B cell (primary cell): ENCODE results near the gene RNASE8. TPM values are rescaled to one million over a fixed set of nuclear protein-coding genes. Genes with fewer than 3 reads are reported as not detected.

Source experiments
- ATAC-seq: fragments of 200-7000 bp; cut with Tn5 transposase; one replicate; pipeline ENCODE4 v1.10.0; 2021; ENCODE audit warnings: low read depth, mild to moderate bottlenecking, moderate number of reproducible peaks, moderate library complexity
- CTCF ChIA-PET: fragments of 350-600 bp; sonication (Branson Sonifier 250); formaldehyde crosslinking; loops from one replicate; lab custom pipeline; 2021; ENCODE audit warnings: antibody characterized with exemption, inconsistent platforms; lab: Charles Lee
- POLR2A ChIA-PET: fragments of 350-600 bp; sonication (Branson Sonifier 250); formaldehyde crosslinking; loops from one replicate; lab custom pipeline; 2021; ENCODE audit warnings: antibody characterized with exemption; lab: Charles Lee
- DNase-seq: peaks from one replicate; pipeline ENCODE4 v3.0.0; 2013
- H2AFZ ChIP-seq: 2 replicates; pipeline ENCODE4 v1.6.1; 2012; ENCODE audit warnings: mild to moderate bottlenecking, low read depth, low read length; ENCODE audit not compliant: insufficient read depth, poor library complexity, severe bottlenecking
- H3K27ac ChIP-seq, 2 donors: 1 replicate in 1 of 2; 2 replicates in 1 of 2; pipeline ENCODE4 v1.5.1; 2012 to 2013; ENCODE audit warnings: low read length in 2 of 2, mild to moderate bottlenecking in 2 of 2, moderate library complexity in 1 of 2
- H3K27me3 ChIP-seq, 4 experiments: fragments of 200-600 bp in 1 of 4; sonication (generic) in 1 of 4; replicated peaks in 1 of 4; 1 replicate in 2 of 4; 2 replicates in 2 of 4; pipeline versions ENCODE4 v1.6.1 to v1.7.0; 2013 to 2016; ENCODE audit warnings: low read length in 3 of 4, mild to moderate bottlenecking in 2 of 4, mixed read lengths in 1 of 4, moderate library complexity in 1 of 4; ENCODE audit not compliant: insufficient read depth in 4 of 4, control insufficient read depth in 3 of 4; ENCODE audit errors: control extremely low read depth in 1 of 4
- H3K36me3 ChIP-seq, 2 experiments: replicated peaks in 1 of 2; 1 replicate in 1 of 2; 2 replicates in 1 of 2; pipeline versions ENCODE4 v1.6.1 to v1.7.1; 2013; ENCODE audit warnings: low read length in 1 of 2; ENCODE audit not compliant: insufficient read depth in 2 of 2, control insufficient read depth in 1 of 2; ENCODE audit errors: control extremely low read depth in 1 of 2, extremely low read depth in 1 of 2
- H3K4me1 ChIP-seq, 2 donors: fragments of 200-600 bp in 1 of 2; sonication (generic) in 1 of 2; 1 replicate in 1 of 2; 2 replicates in 1 of 2; pipeline versions ENCODE4 v1.5.1 to v1.6.1; 2013 to 2017; ENCODE audit warnings: low read length in 2 of 2; ENCODE audit not compliant: control insufficient read depth in 2 of 2, insufficient read depth in 2 of 2
- H3K4me2 ChIP-seq: replicated peaks from 2 replicates; pipeline ENCODE3; 2012; ENCODE audit warnings: mild to moderate bottlenecking, low read depth, low read length; ENCODE audit not compliant: poor library complexity, severe bottlenecking
- H3K4me3 ChIP-seq, 5 experiments: fragments of 200-600 bp in 1 of 5; sonication (generic) in 1 of 5; 1 replicate in 3 of 5; 2 replicates in 2 of 5; pipeline versions ENCODE4 v1.5.1 to v1.7.0; 2011 to 2016; ENCODE audit warnings: low read length in 4 of 5, mild to moderate bottlenecking in 4 of 5, low read depth in 2 of 5, control low read depth in 1 of 5, moderate library complexity in 1 of 5; ENCODE audit not compliant: insufficient read depth in 1 of 5; ENCODE audit errors: control extremely low read depth in 1 of 5, extremely low read depth in 1 of 5
- H3K79me2 ChIP-seq: fragments of 200-600 bp; sonication (generic); one replicate; pipeline ENCODE4 v1.6.0; 2016; ENCODE audit warnings: low read length; ENCODE audit not compliant: control insufficient read depth, insufficient read depth
- H3K9ac ChIP-seq: fragments of 200-600 bp; sonication (generic); 2 replicates; pipeline ENCODE4 v1.6.1; 2017; ENCODE audit warnings: mild to moderate bottlenecking, low read length, moderate library complexity
- H3K9me3 ChIP-seq, 3 donors: one replicate each; pipeline versions ENCODE4 v1.6.1 to v1.7.1; 2013; ENCODE audit warnings: low read length in 2 of 3; ENCODE audit not compliant: control insufficient read depth in 2 of 3, insufficient read depth in 1 of 3; ENCODE audit errors: control extremely low read depth in 1 of 3
- H4K20me1 ChIP-seq: 2 replicates; pipeline ENCODE4 v1.6.0; 2012; ENCODE audit warnings: mild to moderate bottlenecking, low read length; ENCODE audit not compliant: insufficient read depth, control insufficient read depth, poor library complexity, severe bottlenecking
- H3K27ac Mint-ChIP-seq: one replicate; pipeline ENCODE4 v1.8.0; 2021; ENCODE audit warnings: mixed read lengths
- H3K27me3 Mint-ChIP-seq: one replicate; pipeline ENCODE4 v1.8.0; 2021; ENCODE audit warnings: mixed read lengths
- H3K4me1 Mint-ChIP-seq: one replicate; pipeline ENCODE4 v1.8.0; 2021; ENCODE audit warnings: mixed read lengths
- H3K4me3 Mint-ChIP-seq: one replicate; pipeline ENCODE4 v1.8.0; 2021; ENCODE audit warnings: mixed read lengths
- H3K9me3 Mint-ChIP-seq: one replicate; pipeline ENCODE4 v1.8.0; 2022; ENCODE audit warnings: mixed read lengths; ENCODE audit not compliant: insufficient read depth
- CTCF ChIP-seq: fragments of 200-600 bp; IDR thresholded peaks from one replicate; pipeline ENCODE4 v1.8.0; 2022; ENCODE audit warnings: antibody characterized with exemption, mild to moderate bottlenecking
- EZH2 ChIP-seq: IDR thresholded peaks from 2 replicates; pipeline ENCODE4 v1.6.1; 2012; ENCODE audit warnings: borderline replicate concordance, low read depth, mild to moderate bottlenecking, moderate library complexity, low read length; ENCODE audit not compliant: insufficient read depth, poor library complexity, severe bottlenecking
- WGBS: methylation state at CpG from one replicate; pipeline ENCODE4 v1.1.5; 2013; ENCODE audit warnings: missing lambda C conversion rate; ENCODE audit not compliant: insufficient coverage; 5-methylcytosine and 5-hydroxymethylcytosine counted together
- intact Hi-C: fragments of 100-400 bp; cut with micrococcal nuclease; formaldehyde crosslinking; loops from one replicate; pipeline ENCODE4 v1.10.0; 2022
- polyA plus RNA-seq: library from polyadenylated mRNA; depleted of rRNA; stranded (reverse); fragments of >200 nt; gene quantifications from 2 replicates; pipeline ENCODE4 v1.2.3, GENCODE V29; 2012
- total RNA-seq, 2 donors: library from RNA; stranded (reverse); fragments of 120-200 nt in 1 of 2; gene quantifications; 1 replicate in 1 of 2; 2 replicates in 1 of 2; pipeline versions ENCODE4 v1.2.3 to v1.2.4, GENCODE V29; 2013 to 2022

RNASE8 gene
- total and polyA plus RNA-seq, 2 donors (not counting 1 experiment from before 2014, with no cell fraction given) = not detected

DNA sequence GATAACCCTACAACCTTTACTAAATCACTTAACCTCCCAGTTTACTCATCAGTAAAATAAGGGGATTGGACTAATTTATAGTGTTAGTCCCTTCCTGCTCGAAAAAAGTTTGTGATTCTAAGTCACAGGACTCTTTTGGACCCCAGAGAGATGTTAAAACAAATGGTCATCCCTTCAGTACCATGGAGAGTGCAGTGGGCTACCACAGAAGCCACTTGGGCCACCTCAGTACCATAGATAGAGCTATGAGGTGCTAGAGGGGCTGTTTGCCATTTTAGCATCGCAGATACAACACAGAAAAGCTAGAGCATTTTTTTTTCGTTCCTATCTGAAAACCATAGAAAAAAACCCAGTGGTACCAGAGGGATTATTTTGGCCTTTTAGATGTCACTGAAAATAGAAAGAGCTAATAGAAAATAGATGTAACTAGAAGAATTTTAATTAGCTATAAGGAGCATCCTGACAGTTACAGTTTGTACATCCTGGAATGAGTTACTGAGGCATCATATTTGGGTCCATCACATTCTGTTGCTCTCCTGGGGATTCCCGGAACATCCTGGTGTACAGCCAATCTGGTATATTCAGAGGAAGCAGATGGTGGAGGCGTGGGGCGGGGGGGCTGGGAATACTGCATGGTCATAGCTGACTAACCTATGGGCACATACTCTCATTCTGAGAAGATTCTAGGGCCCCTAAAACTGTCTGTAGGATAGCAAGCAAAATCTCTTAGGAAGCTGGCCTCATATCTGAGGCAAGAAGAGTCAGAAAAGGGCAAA lies 38.0 kb downstream of the RNASE8 start:
- WGBS = 100% methylated on average over 2 of the region's 6 CpGs
- Mint-ChIP-seq H3K4me1 (peaks cover 18% of the 10 kb centered on the region), H3K4me3 (no peak overlapping the region), H3K27ac (no peak overlapping the region), H3K27me3 (peaks cover 16% of the 10 kb centered on the region), H3K9me3 (no peaks in the 10 kb centered on the region)
- Histone ChIP-seq H3K9ac (no peak overlapping the region), H2AFZ (no peak overlapping the region), H3K27me3 (peaks cover 0 to 22% (median 12%) of the 10 kb centered on the region in 4 experiments), H3K9me3 (no peaks in the 10 kb centered on the region), H3K79me2 (no peaks in the 10 kb centered on the region), H4K20me1 (no peaks in the 10 kb centered on the region), H3K4me1 (peaks cover 13 to 23% of the 10 kb centered on the region in 2 donors), H3K36me3 (no peaks in the 10 kb centered on the region), H3K4me2 (no peak overlapping the region), H3K27ac (no peak overlapping the region), H3K4me3 (no peak overlapping the region)
- intact Hi-C loops = no loop called here
- no peak for TF ChIP-seq CTCF
- TF ChIP-seq EZH2 = no peak
- no peak for ATAC-seq
- POLR2A ChIA-PET = no interaction called here
- CTCF ChIA-PET = interaction anchor here (1.0 to 7.5 kb wide), 6 partner anchors 8 to 80 kb away, joined by 3 to 171 read pairs (median 87); partner anchors contain the start of genes ARHGEF40 and TMEM253
- no peak for DNase-seq

GRCh38 chr14:21096438-21096837 lies 38.8 kb downstream of the RNASE8 start:
- Histone ChIP-seq H3K9me3 (no peaks in the 10 kb centered on the region), H3K4me3 (no peak overlapping the region), H4K20me1 (no peaks in the 10 kb centered on the region), H2AFZ (no peak overlapping the region), H3K79me2 (no peaks in the 10 kb centered on the region), H3K4me1 (peaks cover 13 to 23% of the 10 kb centered on the region in 2 donors), H3K27ac (no peak overlapping the region), H3K9ac (no peak overlapping the region), H3K36me3 (no peaks in the 10 kb centered on the region), H3K27me3 (peaks cover 0 to 27% (median 16%) of the 10 kb centered on the region in 4 experiments), H3K4me2 (no peak overlapping the region)
- ChIA-PET CTCF (interaction anchor here (2.0 to 7.5 kb wide), 5 partner anchors 8 to 81 kb away, joined by 6 to 171 read pairs (median 153); partner anchors contain the start of genes ARHGEF40 and TMEM253), POLR2A (no interaction called here)
- ATAC-seq (no peak), DNase-seq (no peak)
- Mint-ChIP-seq H3K4me1 (peaks cover 18% of the 10 kb centered on the region), H3K4me3 (peak overlapping the region; percentile 78), H3K9me3 (no peaks in the 10 kb centered on the region), H3K27me3 (peaks cover 24% of the 10 kb centered on the region), H3K27ac (peak overlapping the region; percentile 37)
- 67% methylated on average over 1 of the region's 3 CpGs for WGBS
- TF ChIP-seq CTCF = no peak
- TF ChIP-seq EZH2 = no peak
- intact Hi-C loops = no loop called here
